ENCODE data around the gene CYSTM1.

Gene CYSTM1

DNA sequence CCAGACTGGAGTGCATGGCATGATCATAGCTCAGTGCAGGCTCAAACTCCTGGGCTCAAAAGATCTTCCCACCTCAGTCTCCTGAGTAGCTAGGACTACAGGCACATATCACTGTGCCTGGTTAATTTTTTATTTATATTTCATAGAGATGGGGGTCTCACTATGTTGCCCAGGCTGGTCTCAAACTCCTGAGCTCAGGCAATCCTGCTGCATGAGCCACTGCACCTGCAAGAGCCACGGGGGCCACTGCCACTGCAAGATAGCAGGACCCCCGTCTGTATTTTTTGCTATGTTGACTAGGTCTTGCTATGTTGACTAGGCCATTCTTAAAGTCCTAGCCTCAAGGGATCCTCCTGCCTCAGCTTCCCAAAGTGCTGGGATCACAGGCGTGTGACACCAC, 6.5 kb downstream of the CYSTM1 start:
- no peak for TF ChIP-seq CTCF (IDR thresholded peaks at IDR 0.05; ENCODE audit: control insufficient read depth, insufficient read depth, low read depth, low read length, missing control alignments)
- no peak overlapping the region for H3K4me3 ChIP-seq (ENCODE audit: control insufficient read depth, low read depth, low read length)
- no peak for DNase-seq (ENCODE audit: low read depth)

- H3K4me3 ChIP-seq (ENCODE audit: control insufficient read depth, low read depth, low read length): no peak overlapping the region
- TF ChIP-seq CTCF (IDR thresholded peaks at IDR 0.05; ENCODE audit: control insufficient read depth, insufficient read depth, low read depth, low read length, missing control alignments): no peak
- DNase-seq (ENCODE audit: low read depth): no peak
Observed at GRCh38 chr5:140182075-140182711, 7.2 kb downstream of the CYSTM1 start.

DNA sequence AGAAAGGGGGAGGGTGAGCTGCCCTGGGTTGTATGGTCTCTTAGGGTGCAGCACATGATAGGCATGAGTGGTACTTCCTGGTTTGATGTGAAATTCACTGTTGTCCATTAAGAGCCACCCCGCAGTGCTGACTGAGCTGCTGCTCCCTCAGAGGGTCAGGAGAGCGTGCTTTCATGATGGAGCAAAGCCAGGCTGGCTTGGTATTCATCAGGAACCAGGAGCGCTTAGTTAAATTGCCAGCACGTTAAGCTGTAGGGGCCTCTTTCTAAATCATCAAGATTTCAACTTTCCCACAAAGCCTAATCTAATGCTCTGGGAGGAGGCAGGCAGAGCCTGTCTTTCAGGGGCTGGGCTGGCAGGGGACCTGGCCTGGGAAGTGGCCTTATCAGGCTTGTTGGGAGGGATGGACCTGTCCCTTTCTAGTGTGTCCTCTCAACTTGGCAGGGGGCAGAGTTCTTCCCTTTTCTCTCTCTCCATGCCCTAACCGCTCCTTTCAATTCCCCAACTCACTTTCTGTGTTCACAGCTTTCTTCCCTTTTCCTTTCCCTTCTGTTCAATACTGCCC, 7.9 kb downstream of the CYSTM1 start:
- no peak overlapping the region for H3K4me3 ChIP-seq (ENCODE audit: control insufficient read depth, low read depth, low read length)
- no peak for TF ChIP-seq CTCF (IDR thresholded peaks at IDR 0.05; ENCODE audit: control insufficient read depth, insufficient read depth, low read depth, low read length, missing control alignments)
- DNase-seq (ENCODE audit: low read depth): peak; percentile 62

- TF ChIP-seq CTCF (IDR thresholded peaks at IDR 0.05; ENCODE audit: control insufficient read depth, insufficient read depth, low read depth, low read length, missing control alignments): no peak
- DNase-seq (ENCODE audit: low read depth): no peak
Observed at GRCh38 chr5:140185409-140185808, 10.4 kb downstream of the CYSTM1 start.

GRCh38 chr5:140186267-140186671, 11.3 kb downstream of the CYSTM1 start:
- TF ChIP-seq CTCF (IDR thresholded peaks at IDR 0.05; ENCODE audit: control insufficient read depth, insufficient read depth, low read depth, low read length, missing control alignments): no peak

More at GRCh38 chr5:140185409-140185808, 10.4 kb downstream of the CYSTM1 start:
- no peak overlapping the region for H3K4me3 ChIP-seq (ENCODE audit: control insufficient read depth, low read depth, low read length)

GRCh38 chr5:140189253-140189652, 14.3 kb downstream of the CYSTM1 start:
- no peak for TF ChIP-seq CTCF (IDR thresholded peaks at IDR 0.05; ENCODE audit: control insufficient read depth, insufficient read depth, low read depth, low read length, missing control alignments)
- H3K4me3 ChIP-seq (ENCODE audit: control insufficient read depth, low read depth, low read length): no peak overlapping the region
- DNase-seq (ENCODE audit: low read depth): no peak

More at GRCh38 chr5:140186267-140186671, 11.3 kb downstream of the CYSTM1 start:
- DNase-seq (ENCODE audit: low read depth): no peak
- H3K4me3 ChIP-seq (ENCODE audit: control insufficient read depth, low read depth, low read length): no peak overlapping the region
